Activated naive CD8-positive, alpha-beta T cell (primary cell): Measurements from ENCODE around the gene TMEM255B.
"Not testable (repeated sequence)": the region's sequence is repeated elsewhere in the genome, so short reads cannot be mapped to it uniquely, and the experiment has no call there.

ENCODE experiments used
- H3K27ac Mint-ChIP-seq: one replicate; pipeline ENCODE4 v1.8.0; 2021; ENCODE audit warnings: mixed read lengths
- H3K27me3 Mint-ChIP-seq: one replicate; pipeline ENCODE4 v1.8.0; 2021; ENCODE audit warnings: mixed read lengths
- H3K36me3 Mint-ChIP-seq: one replicate; pipeline ENCODE4 v1.8.0; 2021; ENCODE audit warnings: mixed read lengths
- H3K4me1 Mint-ChIP-seq: one replicate; pipeline ENCODE4 v1.8.0; 2021; ENCODE audit warnings: low read depth, mixed read lengths
- H3K4me3 Mint-ChIP-seq: one replicate; pipeline ENCODE4 v1.8.0; 2021; ENCODE audit warnings: mild to moderate bottlenecking, mixed read lengths
- H3K9me3 Mint-ChIP-seq: one replicate; pipeline ENCODE4 v1.8.0; 2021; ENCODE audit warnings: low read depth, mixed read lengths

Gene TMEM255B

DNA sequence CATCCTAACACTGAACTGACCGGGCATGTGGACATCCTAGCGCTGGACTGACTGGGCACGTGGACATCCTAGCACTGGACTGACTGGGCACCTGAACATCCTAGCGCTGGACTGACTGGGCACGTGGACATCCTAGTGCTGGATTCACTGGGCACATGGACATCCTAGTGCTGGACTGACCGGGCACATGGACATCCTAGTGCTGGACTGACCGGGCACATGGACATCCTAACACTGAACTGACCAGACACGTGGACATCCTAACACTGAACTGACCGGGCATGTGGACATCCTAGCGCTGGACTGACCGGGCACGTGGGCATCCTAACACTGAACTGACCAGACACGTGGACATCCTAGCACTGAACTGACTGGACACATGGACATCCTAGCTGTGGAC lies 30.9 kb downstream of the TMEM255B start:
- H3K27ac Mint-ChIP-seq, H3K4me3 Mint-ChIP-seq, H3K9me3 Mint-ChIP-seq: not testable (repeated sequence)

GRCh38 chr13:113791226-113791625 lies 32.2 kb downstream of the TMEM255B start:
- H3K9me3 Mint-ChIP-seq = no peaks in the 10 kb centered on the region
- no peaks in the 10 kb centered on the region for H3K4me1 Mint-ChIP-seq
- no peaks in the 10 kb centered on the region for H3K36me3 Mint-ChIP-seq
- peaks cover 6% of the 10 kb centered on the region for H3K27me3 Mint-ChIP-seq
- H3K27ac Mint-ChIP-seq = no peak overlapping the region
- H3K4me3 Mint-ChIP-seq = no peak overlapping the region

More for the DNA sequence above, 30.9 kb downstream of the TMEM255B start:
- not testable (repeated sequence) for H3K4me1 Mint-ChIP-seq, H3K36me3 Mint-ChIP-seq, H3K27me3 Mint-ChIP-seq

DNA sequence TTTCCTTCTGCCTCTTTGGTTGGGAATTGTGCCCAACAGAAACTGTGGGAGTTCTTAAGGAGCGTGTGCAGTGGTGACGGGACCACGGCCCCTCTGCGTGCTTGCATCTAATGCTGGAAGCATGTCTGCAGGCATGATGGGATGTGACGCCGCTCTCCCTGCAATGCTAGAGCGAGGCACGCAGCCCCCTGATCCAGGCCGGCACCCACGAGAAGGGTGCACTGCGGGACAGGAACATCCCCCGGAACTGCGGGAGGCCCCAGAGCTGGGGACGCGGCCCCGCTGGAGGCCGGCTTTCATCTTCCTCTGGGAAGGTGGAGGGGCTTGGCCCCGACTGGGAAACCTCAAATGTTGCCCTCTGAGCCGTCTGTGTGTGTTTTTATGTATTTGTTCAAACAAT lies 32.7 kb downstream of the TMEM255B start:
- H3K27me3 Mint-ChIP-seq = peaks cover 6% of the 10 kb centered on the region
- H3K27ac Mint-ChIP-seq = no peak overlapping the region
- H3K9me3 Mint-ChIP-seq = no peaks in the 10 kb centered on the region
- no peaks in the 10 kb centered on the region for H3K36me3 Mint-ChIP-seq
- H3K4me1 Mint-ChIP-seq = no peaks in the 10 kb centered on the region
- no peak overlapping the region for H3K4me3 Mint-ChIP-seq

DNA sequence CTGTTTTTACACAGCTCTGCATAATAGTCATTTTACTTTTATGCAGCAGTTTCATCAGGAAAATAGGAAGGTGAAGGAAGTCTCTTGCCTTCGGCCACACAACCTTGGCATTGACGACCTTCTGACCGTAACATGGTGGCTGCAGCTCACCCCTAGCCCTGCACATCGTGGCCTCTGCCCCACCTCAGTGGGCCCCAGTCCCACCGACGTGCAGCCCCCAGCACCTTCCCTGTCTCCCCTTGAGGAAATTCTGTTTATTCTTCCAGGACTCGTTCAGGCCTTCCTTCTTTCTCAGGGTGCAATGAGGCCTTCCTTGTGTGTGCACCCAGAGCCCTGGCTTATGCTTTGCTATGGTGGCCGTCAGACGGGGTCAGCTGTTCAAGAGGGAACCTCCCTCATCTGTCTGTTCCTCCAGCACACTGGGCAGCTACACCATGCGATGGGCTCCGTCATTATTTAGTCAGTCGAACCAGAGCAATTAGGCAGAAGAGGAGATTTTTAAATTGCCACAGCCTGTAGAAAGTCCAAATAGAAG lies 33.3 kb downstream of the TMEM255B start:
- H3K9me3 Mint-ChIP-seq = no peaks in the 10 kb centered on the region
- H3K36me3 Mint-ChIP-seq = no peaks in the 10 kb centered on the region
- H3K27me3 Mint-ChIP-seq = peaks cover 6% of the 10 kb centered on the region
- no peak overlapping the region for H3K4me3 Mint-ChIP-seq
- H3K27ac Mint-ChIP-seq = no peak overlapping the region
- no peaks in the 10 kb centered on the region for H3K4me1 Mint-ChIP-seq

- peaks cover 6% of the 10 kb centered on the region for H3K27me3 Mint-ChIP-seq
- H3K27ac Mint-ChIP-seq = no peak overlapping the region
- no peak overlapping the region for H3K4me3 Mint-ChIP-seq
- no peaks in the 10 kb centered on the region for H3K4me1 Mint-ChIP-seq
- H3K9me3 Mint-ChIP-seq = no peaks in the 10 kb centered on the region
- H3K36me3 Mint-ChIP-seq = no peaks in the 10 kb centered on the region
Observed at GRCh38 chr13:113792886-113793717, 34.1 kb downstream of the TMEM255B start.

GRCh38 chr13:113793718-113794085 lies 34.7 kb downstream of the TMEM255B start:
- Mint-ChIP-seq H3K4me3 (no peak overlapping the region), H3K4me1 (no peaks in the 10 kb centered on the region), H3K9me3 (no peaks in the 10 kb centered on the region), H3K27ac (peak overlapping the region; percentile 54), H3K36me3 (no peaks in the 10 kb centered on the region), H3K27me3 (peaks cover 6% of the 10 kb centered on the region)

DNA sequence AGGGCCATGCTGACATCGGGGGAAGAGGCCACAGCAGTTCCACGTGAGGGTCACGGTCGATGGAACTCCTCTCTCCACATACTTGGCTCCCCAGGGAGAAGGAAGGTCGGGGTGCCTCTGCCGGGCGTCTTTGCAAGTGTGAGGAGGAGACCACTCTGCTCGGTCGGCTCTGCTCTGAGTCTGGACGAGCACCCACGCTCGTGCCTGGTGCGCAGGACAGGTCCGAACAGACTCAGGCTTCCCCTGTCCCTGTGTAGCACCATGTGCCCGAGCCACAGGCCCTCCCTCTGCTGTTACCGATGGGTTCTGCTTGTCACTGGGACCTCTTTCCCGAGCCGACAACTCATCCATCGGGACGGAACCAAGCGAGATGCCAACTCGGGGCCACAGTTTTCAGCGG lies 35.1 kb downstream of the TMEM255B start:
- H3K27ac Mint-ChIP-seq = peak overlapping the region; percentile 54
- peaks cover 4% of the 10 kb centered on the region for H3K27me3 Mint-ChIP-seq
- H3K4me1 Mint-ChIP-seq = no peaks in the 10 kb centered on the region
- no peak overlapping the region for H3K4me3 Mint-ChIP-seq
- no peaks in the 10 kb centered on the region for H3K9me3 Mint-ChIP-seq
- H3K36me3 Mint-ChIP-seq = no peaks in the 10 kb centered on the region

DNA sequence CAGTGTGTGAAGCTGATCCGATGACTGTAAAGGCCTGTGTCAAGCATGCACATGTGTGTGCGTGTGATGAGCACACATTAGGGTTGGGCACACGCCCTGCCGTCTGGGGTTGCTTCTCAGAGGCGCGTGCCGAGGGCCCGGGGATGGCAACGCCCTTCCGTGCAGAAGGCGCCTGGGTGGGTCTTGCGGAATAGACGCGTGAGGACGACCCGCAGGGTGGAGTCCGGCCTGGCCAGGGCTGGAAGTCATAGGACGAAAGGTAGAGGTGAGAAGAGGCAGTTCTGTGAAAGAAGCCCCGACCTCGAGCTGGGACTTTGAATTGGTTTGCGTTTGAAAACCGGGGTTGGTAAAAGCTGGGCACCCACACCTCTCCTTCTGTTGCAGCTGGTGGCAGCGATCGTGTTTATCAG lies 35.7 kb downstream of the TMEM255B start:
- H3K36me3 Mint-ChIP-seq = no peaks in the 10 kb centered on the region
- H3K4me3 Mint-ChIP-seq = no peak overlapping the region
- H3K27me3 Mint-ChIP-seq = peaks cover 2% of the 10 kb centered on the region
- H3K4me1 Mint-ChIP-seq = no peaks in the 10 kb centered on the region
- no peak overlapping the region for H3K27ac Mint-ChIP-seq
- H3K9me3 Mint-ChIP-seq = no peaks in the 10 kb centered on the region

- H3K27ac Mint-ChIP-seq, H3K4me3 Mint-ChIP-seq, H3K27me3 Mint-ChIP-seq, H3K9me3 Mint-ChIP-seq, H3K36me3 Mint-ChIP-seq, H3K4me1 Mint-ChIP-seq: not testable (repeated sequence)
Observed at GRCh38 chr13:113795362-113795761, 36.3 kb downstream of the TMEM255B start.

DNA sequence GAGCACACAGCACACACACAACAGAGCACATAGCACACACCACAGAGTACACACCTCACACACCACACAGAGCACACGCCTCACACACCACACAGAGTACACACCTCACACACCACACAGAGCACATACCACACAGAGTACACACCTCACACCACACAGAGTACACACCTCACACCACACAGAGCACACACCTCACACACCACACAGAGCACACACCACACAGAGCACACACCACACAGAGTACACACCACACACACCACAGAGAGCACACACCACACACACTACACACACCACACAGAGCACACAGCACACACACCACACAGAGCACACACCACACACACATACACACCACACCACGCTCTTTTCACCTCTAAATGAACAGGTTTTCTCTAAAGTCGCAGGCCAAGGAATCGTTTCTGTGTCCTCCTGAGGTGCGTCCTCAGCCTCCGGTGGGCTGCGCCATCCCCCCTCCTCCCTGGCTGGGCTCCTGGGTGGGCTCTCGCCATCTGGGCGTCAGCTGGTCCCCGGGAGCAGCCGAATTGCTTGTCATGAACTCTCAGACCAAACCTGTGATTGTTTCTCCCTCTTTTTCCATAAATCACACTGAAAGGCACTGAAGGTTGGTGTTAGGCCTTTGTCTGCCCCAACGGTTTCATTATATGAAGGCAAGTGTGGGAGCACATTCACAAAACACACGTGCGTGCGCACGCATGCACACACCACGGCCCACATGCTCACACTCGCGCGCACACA lies 37.4 kb downstream of the TMEM255B start:
- Mint-ChIP-seq H3K27me3 (peaks cover 2% of the 10 kb centered on the region), H3K9me3 (no peaks in the 10 kb centered on the region), H3K36me3 (no peaks in the 10 kb centered on the region), H3K4me3 (no peak overlapping the region), H3K4me1 (no peaks in the 10 kb centered on the region), H3K27ac (no peak overlapping the region)

DNA sequence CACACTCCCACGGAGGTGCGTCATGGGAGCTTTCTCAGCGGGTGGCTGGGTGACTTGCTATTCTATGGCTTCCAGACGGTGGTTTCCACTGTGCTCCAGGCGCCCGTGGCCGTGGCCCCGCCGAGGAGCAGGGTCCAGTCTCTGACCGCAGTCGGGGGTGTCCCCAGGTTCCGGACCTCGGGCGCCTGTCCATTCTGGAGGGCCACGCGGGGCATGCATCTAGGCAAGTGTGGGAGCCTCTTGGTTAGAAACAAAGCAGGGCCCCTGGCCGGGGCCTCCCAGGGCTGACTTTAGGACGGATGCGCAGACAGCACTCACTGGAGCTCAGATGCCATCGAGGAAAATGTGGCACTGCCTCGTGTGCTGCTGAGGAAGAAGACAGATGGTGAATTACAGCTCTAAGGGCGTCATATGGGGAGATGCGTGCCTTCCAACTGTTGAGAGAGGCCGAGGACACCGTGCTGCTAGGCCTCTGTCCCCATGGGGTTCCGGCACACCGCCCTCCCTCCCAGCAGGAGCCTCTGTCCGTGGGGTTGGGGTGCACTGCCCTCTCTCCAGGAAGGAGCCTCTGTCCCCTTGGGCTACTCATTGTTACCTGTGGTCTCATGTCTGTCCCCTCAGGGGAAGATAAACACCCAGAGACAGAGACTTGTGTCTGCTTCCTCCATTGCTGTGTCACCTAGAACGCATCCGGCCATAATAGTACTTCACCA lies 38.1 kb downstream of the TMEM255B start:
- Mint-ChIP-seq H3K27me3 (peaks cover 2% of the 10 kb centered on the region), H3K9me3 (no peaks in the 10 kb centered on the region), H3K4me1 (no peaks in the 10 kb centered on the region), H3K36me3 (no peaks in the 10 kb centered on the region), H3K4me3 (no peak overlapping the region), H3K27ac (no peak overlapping the region)

GRCh38 chr13:113798200-113798811 lies 39.3 kb downstream of the TMEM255B start:
- Mint-ChIP-seq H3K4me1 (no peaks in the 10 kb centered on the region), H3K4me3 (no peak overlapping the region), H3K9me3 (no peaks in the 10 kb centered on the region), H3K36me3 (no peaks in the 10 kb centered on the region), H3K27ac (no peak overlapping the region), H3K27me3 (no peaks in the 10 kb centered on the region)

GRCh38 chr13:113800576-113800926 lies 41.5 kb downstream of the TMEM255B start:
- no peak overlapping the region for H3K4me3 Mint-ChIP-seq

GRCh38 chr13:113801289-113801961 lies 42.4 kb downstream of the TMEM255B start:
- Mint-ChIP-seq H3K27ac (no peak overlapping the region), H3K4me1 (no peaks in the 10 kb centered on the region), H3K4me3 (no peak overlapping the region), H3K9me3 (no peaks in the 10 kb centered on the region), H3K27me3 (no peaks in the 10 kb centered on the region), H3K36me3 (no peaks in the 10 kb centered on the region)

More at GRCh38 chr13:113800576-113800926, 41.5 kb downstream of the TMEM255B start:
- no peak overlapping the region for H3K27ac Mint-ChIP-seq
- H3K27me3 Mint-ChIP-seq = no peaks in the 10 kb centered on the region
- H3K4me1 Mint-ChIP-seq = no peaks in the 10 kb centered on the region
- no peaks in the 10 kb centered on the region for H3K9me3 Mint-ChIP-seq
- H3K36me3 Mint-ChIP-seq = no peaks in the 10 kb centered on the region
